BE2C (cell line): ENCODE measurements around the gene CISH.

Experiments used
- DNase-seq: peaks from one replicate; pipeline ENCODE4 v3.0.0-alpha.2; 2020
- H3K27me3 ChIP-seq: fragments of 250-450 bp; sonication (Bioruptor Pico); 2 replicates; pipeline ENCODE4 v1.5.1; 2020; ENCODE audit warnings: mild to moderate bottlenecking
- H3K36me3 ChIP-seq: fragments of 250-450 bp; sonication (Bioruptor Pico); 2 replicates; pipeline ENCODE4 v1.5.1; 2020; ENCODE audit warnings: mild to moderate bottlenecking
- H3K4me1 ChIP-seq: fragments of 250-450 bp; sonication (Bioruptor Pico); 2 replicates; pipeline ENCODE4 v1.5.1; 2020
- H3K4me3 ChIP-seq: 2 replicates; pipeline ENCODE4 v1.5.1; 2011; ENCODE audit warnings: low read depth, low read length
- H3K9me3 ChIP-seq: fragments of 250-450 bp; sonication (Bioruptor Pico); 2 replicates; pipeline ENCODE4 v1.5.1; 2020
- TF ChIP-seq, protein P1 (sequence below): IDR thresholded peaks from 2 replicates; pipeline ENCODE4 v1.5.1; 2012; ENCODE audit warnings: mild to moderate bottlenecking, low read depth, low read length

Gene CISH

DNA sequence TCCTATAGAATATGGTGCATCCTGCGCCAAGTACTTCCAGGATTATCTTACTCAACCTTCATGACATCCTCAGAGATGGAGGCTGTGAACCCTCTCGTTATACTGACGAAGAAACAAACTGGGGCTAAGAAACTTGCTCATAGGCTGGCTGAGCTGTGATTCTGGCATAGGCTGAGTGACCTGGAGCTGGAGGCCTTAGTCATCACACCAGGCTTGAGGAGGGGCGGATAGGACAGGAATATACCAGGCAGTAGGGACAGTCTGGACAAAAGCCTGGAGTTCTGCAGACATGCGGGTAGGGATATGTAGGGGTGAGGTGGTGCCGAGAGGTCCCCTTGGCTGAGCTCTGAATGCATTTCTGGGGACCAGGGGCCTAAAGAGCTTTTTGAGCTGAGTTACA is 24.2 kb downstream of the CISH start:
- no peaks in the 10 kb centered on the region for H3K27me3 ChIP-seq
- H3K36me3 ChIP-seq = no peaks in the 10 kb centered on the region
- DNase-seq = no peak
- H3K4me3 ChIP-seq = no peak overlapping the region
- TF ChIP-seq, protein P1, sequence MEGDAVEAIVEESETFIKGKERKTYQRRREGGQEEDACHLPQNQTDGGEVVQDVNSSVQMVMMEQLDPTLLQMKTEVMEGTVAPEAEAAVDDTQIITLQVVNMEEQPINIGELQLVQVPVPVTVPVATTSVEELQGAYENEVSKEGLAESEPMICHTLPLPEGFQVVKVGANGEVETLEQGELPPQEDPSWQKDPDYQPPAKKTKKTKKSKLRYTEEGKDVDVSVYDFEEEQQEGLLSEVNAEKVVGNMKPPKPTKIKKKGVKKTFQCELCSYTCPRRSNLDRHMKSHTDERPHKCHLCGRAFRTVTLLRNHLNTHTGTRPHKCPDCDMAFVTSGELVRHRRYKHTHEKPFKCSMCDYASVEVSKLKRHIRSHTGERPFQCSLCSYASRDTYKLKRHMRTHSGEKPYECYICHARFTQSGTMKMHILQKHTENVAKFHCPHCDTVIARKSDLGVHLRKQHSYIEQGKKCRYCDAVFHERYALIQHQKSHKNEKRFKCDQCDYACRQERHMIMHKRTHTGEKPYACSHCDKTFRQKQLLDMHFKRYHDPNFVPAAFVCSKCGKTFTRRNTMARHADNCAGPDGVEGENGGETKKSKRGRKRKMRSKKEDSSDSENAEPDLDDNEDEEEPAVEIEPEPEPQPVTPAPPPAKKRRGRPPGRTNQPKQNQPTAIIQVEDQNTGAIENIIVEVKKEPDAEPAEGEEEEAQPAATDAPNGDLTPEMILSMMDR = no peak
- no peaks in the 10 kb centered on the region for H3K9me3 ChIP-seq
- no peaks in the 10 kb centered on the region for H3K4me1 ChIP-seq

DNA sequence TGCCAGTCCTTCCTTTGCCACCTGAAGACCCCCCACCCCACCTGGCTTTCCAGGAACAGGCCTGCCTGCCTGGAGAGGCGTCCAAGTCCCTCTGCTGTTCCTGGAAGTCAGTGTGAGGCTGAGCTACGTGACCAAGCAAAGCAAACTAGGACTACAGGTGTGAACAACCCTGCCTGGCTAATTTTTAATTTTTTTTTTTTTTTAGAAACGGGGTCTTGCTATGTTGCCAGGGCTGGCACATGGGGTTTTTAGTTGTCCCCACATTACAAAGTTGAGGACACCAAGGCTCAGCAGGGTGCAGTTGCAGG is 24.9 kb downstream of the CISH start:
- no peaks in the 10 kb centered on the region for H3K4me1 ChIP-seq
- H3K9me3 ChIP-seq = no peaks in the 10 kb centered on the region
- no peak for DNase-seq
- TF ChIP-seq, protein P1 = no peak
- H3K4me3 ChIP-seq = no peak overlapping the region
- no peaks in the 10 kb centered on the region for H3K27me3 ChIP-seq
- no peaks in the 10 kb centered on the region for H3K36me3 ChIP-seq

DNA sequence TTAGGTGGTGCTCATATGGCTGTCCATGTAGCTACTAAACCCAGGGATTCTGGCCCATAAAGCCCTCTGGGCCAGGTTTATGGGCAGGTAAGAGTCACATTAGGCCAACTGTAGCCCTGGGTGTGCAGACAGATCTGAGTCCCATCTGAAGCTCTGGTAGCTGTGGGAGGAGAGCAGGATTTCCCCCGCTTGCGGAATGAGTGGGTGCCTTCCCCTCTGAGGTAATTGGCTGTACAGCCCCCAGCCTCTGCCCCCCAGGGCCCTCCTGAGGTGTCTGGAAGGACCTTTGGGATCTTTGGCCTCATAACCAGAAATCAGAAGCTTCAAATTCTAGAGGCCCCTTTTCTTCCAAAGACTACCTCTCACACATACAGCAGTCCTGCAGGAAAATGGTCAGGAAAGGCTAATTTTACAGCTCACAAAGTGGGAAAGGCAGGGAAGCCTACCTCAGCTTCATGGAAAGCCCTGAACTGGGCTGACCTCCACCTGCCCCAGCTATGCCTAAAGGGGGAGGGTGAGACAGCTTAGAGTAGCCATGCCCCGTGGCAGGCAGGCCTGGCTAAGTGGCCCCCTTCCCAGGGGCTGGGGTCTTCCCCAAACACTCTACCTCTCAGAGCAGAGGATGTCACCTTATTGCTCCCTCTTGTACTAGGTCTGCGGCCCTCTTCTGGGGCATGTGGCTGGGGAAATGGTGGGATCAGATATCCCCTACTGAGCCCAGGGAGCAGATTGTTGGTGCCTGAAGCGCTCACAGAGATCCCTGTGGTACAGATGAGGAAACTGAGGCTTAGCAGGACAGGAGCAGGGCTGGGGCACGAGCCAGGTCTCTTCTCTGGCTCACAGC is 25.4 kb downstream of the CISH start:
- Histone ChIP-seq H3K9me3 (no peaks in the 10 kb centered on the region), H3K36me3 (no peaks in the 10 kb centered on the region), H3K4me1 (no peaks in the 10 kb centered on the region), H3K27me3 (no peaks in the 10 kb centered on the region), H3K4me3 (no peak overlapping the region)
- no peak for DNase-seq
- TF ChIP-seq, protein P1 = no peak

DNA sequence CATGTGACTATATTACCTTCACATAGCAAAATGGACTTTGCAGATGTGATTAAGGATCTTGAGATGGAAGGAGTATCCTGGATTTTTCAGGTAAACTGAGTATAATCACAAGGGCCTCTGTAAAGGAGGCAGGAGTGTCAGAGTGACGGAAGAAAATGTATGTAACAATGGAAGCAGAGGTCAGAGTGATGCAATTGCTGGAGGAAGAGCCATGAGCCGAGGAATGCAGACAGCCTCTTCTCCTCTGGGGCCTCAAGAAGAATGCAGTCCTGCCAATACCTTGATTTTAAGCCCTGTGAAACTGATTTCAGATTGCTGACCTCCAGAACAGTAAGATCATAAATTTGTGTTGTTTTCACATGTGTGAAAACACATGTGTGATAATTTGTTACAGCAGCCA is 27.2 kb downstream of the CISH start:
- H3K27me3 ChIP-seq = no peaks in the 10 kb centered on the region
- no peaks in the 10 kb centered on the region for H3K4me1 ChIP-seq
- no peaks in the 10 kb centered on the region for H3K36me3 ChIP-seq
- H3K4me3 ChIP-seq = no peak overlapping the region
- H3K9me3 ChIP-seq = no peaks in the 10 kb centered on the region
- DNase-seq = no peak
- TF ChIP-seq, protein P1 = no peak

DNA sequence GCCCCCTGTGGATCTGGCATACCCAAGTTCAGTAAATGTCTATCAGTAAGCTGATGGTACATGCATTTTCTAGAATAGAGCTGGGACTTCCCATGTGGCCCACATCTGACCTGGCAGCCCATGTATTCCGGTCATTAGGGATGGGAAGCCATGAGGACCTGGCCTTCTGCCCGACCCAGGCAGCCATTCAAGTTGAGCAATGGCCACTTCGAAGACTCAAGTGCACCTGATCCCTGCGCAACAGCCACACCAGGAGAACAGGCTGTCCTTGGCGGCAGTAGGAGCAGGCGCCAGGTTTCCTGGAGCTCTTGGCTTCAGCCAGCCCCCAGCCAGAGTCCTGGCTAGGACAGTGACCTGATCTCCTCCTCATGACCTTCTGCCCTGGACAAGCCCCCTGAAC is 27.7 kb downstream of the CISH start:
- no peak overlapping the region for H3K4me3 ChIP-seq
- H3K4me1 ChIP-seq = no peaks in the 10 kb centered on the region
- H3K9me3 ChIP-seq = no peaks in the 10 kb centered on the region
- TF ChIP-seq, protein P1 = no peak
- H3K36me3 ChIP-seq = no peaks in the 10 kb centered on the region
- DNase-seq = no peak
- no peaks in the 10 kb centered on the region for H3K27me3 ChIP-seq

DNA sequence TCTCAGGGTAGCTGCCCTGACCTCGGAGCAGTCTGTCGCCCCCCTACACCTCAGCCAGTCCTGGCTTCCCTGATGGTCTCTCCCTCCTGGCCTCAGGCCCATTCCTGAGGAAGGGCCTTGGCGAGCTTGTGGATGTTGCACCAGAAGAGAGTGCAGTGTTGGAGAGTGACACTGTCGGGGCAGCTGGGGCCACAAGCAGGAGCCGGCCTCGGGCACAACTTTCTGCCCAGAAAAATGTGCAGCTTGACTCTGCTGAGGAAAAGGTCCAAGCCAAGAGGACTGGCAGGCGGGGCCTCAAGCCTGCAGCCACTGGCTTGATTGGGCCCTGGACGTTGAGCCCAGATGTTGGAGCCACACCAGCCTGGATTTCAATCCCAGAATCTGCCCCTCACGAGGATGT is 29.5 kb downstream of the CISH start:
- Histone ChIP-seq H3K4me1 (no peaks in the 10 kb centered on the region), H3K36me3 (no peaks in the 10 kb centered on the region), H3K9me3 (no peaks in the 10 kb centered on the region), H3K4me3 (no peak overlapping the region), H3K27me3 (no peaks in the 10 kb centered on the region)
- TF ChIP-seq, protein P1 = no peak
- no peak for DNase-seq
